Activated CD4-positive, alpha-beta T cell treated with anti-CD3 and anti-CD28 coated beads, Interleukin-2, Interleukin-6, amounts not matched to agents 100 ng/mL and 50 ng/mL, durations not matched to agents 16 hours and 8 hours (primary cell): Measurements from ENCODE around the gene TSSC4.

Experiments
- DNase-seq: peaks from one replicate; pipeline ENCODE4 v3.0.0-alpha.2; 2020

TSSC4 gene

DNA sequence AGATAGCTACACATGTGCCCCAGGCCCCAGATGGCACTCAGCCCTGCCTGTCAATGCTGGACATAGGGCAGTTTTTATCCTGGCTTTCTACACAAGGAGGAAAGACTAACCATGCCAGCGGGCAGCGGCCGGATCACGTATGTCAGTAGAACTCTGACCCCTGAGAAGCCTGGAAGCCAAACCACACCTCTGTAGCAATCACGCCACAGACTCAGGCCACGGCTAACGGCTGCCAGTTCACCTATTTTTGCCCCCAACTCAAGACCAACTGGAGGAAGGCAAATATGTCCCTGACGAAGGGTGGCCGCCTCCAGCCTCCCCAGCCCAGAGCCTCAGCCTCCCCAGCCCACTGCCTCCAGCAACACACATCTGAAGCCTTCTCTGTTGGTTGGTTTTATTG, 30.7 kb upstream of the TSSC4 start:
- DNase-seq: no peak

DNA sequence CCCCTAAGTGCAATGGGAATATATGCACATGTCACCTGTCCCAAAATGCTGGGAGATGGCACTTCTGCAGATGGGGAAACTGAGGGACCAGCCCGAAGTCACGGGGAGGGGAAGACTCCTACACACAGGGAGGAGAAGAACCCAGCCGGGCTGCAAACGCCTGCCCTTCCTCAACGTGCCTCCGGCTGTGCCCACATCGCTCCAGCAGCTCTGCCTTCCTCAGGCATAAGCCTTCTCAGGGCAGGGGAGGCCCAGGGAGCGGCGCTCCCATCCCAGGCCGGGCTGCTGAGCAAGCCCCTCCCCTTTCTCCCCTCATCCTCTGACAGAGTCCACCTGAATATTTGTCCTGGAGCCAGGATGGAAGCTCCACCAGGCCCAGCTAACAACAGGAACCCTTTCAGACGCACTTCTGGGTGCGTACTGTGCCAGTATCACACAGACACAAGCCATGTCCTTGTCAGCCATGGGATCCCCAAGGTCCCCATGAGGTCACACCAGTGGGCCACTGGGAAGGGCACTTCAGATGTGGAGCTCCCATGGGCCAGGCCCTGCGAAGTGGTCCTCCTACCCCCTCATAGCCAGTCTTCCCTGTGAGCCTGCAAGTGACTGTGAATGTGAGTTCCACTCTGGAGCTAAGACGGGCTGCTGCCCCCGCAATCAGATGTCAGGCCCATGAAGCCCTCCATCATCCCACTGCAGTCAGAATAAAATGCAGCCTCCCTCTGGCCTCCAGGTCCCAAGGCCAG, 25.9 kb upstream of the TSSC4 start:
- DNase-seq: no peak

DNA sequence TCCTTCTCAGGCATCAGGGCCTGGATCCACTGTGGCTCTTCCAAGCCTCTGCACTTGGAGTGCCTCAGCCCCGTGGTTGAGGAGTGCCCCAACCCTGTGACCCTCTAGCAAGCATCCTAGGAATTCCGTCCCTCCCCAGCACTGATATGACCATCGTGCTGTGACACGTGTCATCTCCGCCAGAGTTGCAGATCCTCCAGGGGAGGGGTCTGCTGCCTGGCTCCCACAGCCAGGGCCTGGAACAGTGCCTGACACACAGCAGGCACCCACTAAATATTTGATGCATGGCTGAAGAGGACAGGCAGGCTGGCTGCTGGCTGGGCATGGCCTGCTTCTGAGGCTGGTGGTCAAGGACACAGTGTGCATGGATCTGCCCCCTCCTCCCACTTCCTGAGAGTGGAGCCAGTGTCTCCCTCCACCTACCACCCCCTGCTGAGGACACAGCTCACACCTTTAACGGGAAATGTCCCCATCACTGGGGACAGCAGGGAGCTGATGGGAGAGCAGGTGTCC, 25.2 kb upstream of the TSSC4 start:
- DNase-seq: no peak

DNA sequence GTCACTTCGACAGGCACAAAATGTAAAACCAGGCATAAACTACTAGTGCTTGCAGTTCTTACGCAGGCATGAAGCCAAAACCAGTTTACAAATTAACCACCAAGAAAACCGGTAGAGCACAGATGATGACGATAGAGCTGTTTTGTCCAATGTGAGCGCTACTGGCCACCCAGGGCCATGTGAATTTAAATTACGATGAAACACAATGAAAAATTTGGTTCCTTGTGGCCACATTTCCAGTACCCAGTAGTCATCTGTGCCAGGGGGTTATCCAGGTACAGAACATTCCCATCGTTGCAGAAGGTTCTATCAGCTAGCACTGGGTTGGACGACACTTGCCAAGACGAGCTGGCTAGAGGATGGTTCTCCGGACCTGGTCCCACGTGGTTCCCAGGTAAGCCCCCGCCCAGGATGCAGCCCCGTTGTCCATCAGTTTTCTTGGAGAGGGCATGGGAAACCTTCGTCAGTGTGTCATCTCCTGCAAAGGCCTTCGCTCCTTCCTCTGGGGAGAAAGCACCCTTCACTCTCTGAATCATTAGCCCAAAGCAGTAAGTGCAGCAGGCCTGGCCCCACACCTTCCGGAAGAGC, 24.5 kb upstream of the TSSC4 start:
- DNase-seq: no peak

DNA sequence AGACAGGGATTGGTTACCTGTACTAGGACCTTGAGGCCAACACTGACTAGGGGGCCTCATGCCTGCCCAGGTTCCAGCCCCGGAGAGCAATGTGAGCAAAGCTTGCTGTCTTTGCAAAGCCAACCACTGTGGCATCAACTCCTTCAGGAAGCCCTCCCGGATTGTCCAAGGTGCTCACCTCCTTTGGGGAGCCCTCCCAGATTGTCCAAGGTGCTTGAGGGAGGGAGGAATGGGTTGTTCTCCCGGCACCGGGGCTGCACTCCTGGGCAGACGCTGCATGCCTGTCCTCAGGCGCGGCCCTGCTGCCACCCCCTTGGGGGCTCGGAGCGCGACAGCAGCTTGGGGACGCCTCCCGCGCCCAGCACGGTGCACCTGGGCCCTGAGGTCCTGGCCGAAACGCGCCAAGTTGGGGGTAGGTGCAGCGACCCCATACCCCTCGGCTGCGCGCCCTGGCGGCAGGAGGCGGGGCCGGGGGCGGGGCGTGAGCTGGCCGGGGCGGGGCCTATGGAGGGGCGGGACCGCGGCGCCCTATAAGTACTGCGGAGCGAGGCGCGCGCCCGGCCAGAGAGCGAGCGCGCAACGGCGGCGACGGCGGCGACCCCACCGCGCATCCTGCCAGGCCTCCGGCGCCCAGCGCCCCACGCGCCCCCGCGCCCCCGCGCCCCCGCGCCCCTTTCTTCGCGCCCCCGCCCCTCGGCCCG, 23.6 kb upstream of the TSSC4 start, which contains the start of gene CD81:
CD81 (plus strand) TSS at position 560 of the 701 bp plus-strand sequence. CDS start 240 bp downstream, outside the sequence.
- peak; percentile 71 for DNase-seq

DNA sequence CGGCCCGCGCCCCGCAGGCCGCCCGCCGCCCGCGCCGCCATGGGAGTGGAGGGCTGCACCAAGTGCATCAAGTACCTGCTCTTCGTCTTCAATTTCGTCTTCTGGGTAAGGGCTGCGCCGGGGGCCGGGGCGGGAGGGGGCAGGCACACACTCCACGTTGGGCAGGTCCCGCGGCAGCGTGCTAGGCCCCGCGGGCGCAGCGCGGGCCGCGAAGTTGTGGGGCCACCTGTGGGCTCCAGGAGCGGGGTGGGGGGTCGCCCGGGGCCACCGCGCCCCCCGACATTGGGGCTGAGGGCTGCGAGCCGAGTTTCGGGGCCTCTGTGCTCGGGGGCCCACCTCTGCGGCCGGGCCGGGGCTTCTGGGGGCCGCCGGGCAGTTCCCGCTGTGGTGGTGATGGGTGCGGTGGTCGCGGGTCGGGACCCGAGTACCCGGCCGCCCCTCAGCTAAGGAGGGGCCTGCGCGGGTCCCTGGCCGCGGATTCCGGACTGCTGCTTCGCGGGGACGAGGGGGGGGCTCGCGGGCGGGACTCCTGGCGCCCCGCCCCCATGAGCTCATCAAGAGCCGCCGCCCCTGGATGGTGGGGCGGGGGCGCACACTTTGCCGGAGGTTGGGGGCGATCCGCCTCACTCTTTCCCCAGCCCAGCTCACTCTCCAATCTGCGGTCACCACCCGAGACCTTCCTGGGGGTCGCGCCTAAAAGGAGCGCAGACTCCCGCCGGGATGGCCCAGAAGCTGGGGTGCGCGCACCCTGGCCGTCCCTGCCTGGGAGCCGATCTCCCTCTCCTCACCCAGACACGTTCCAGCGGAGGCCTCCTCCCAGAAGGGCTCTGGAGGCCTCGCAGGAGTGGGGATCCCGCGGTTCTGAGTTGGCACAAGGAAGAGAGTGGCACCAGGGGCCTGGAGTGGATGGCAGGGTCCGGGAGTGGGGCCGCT, 22.8 kb upstream of the TSSC4 start:
- DNase-seq: peak; percentile 51

DNA sequence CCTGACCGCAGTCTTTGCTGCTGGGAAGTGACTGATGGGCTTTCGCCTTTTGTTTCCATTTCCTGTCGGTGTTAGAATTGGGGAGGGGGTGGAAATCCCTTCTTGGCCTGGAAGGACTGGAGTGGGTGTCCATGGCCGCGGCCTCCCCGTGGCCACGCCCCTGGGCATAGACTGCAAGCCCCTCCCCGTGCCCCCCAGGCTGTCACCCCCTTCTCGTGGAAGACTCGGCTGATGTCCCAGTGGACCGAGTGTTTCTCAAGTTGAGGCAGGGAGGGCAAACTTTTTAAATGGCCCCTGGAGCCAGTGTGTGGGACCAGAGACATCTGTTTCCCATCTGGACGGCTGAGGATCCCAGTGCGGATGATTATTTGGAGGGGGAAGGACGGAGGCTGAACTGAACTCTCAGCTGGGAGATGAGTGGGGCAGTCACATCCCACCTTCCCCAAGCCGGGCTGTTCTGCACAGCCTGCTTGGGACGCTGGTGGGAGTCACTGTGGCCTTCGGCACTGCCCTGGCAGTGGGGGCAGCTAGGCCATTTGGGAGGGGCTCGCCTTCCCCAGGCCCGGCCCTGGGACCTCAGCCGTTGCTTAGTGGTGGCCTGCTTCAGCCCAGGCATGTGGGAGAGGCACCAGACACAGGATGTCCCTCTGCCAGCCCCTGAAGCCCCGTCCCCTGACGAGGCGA, 21.9 kb upstream of the TSSC4 start:
- DNase-seq: no peak

DNA sequence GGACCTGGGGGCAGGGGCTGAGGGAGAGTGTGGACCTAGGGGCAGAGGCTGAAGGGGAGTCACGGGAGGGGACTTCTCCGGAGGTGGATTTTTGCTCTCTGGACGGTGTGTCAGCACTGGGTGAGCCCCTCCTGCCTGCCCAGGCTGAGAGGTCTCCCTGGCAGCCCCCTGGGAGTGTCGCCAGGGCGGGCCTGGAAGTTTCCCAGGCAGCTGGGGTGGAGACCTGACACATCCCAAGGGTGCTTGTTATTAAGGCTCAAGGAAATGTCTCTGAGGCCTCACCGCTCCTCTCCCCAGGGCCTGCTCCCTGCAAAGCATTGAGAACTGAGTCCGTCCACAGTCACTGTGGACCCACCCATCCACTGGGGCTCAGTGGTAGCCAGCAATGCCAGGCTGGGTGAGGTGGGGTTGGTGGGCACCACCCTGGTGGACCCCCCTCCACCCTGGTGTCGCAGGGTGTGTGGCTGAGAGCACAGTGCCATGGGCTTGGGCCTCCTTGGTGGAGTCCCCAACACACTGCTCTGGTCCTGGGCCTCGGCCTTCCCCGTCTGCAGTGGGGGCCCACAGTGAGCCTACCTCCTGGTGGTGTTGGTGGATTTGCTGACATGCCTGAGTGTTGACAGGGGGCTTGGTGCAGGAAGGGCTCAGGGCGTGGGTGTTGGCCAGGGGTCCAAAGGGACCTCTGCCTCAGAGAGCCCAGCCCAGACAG, 20.9 kb upstream of the TSSC4 start:
- no peak for DNase-seq

DNA sequence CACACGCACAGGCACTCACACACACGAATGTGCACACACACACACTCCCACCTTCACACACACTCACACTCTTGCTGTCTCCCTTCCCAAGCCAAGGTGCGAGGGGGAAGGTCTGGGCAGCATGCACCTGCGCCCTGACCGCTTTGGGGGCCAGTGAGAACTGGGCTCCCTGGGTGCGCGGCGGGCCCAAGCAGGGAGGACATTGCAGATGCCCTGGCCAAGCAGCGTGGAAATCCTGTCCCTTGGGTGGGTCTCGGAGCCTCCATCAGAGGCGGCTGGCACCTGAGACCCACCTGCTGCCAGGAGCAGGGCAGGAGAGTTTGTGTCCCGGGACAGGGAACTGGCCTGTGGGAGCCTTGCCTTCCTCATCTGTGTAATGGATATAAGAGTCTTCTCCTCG, 20.2 kb upstream of the TSSC4 start:
- no peak for DNase-seq

DNA sequence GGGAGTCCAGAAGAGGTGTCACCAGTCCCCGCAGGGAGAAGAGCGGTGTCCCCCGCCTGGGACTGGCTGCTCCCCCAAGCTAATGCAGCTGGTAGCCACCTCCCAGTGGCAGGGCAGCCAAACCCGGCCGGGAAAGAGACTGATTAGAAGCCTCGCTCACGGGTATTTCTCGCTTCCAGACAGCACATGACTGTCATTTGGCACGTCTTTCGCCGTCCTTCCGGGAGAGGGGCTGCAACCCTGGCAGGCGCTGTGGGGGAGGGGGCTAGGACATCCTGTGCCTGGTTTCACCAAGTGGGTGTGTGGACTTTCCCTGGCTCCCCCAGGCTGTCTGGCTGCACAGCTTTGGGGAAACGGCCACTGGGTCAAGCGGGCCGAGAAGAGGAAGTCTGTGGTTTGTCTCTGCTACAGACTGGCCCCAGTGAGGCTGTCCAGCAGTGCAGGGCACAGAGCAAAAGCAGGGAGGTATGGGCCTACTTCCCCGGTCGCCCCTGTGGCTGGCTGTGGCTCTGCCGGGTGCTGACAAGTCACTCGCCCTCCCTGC, 19.7 kb upstream of the TSSC4 start:
- DNase-seq: no peak

DNA sequence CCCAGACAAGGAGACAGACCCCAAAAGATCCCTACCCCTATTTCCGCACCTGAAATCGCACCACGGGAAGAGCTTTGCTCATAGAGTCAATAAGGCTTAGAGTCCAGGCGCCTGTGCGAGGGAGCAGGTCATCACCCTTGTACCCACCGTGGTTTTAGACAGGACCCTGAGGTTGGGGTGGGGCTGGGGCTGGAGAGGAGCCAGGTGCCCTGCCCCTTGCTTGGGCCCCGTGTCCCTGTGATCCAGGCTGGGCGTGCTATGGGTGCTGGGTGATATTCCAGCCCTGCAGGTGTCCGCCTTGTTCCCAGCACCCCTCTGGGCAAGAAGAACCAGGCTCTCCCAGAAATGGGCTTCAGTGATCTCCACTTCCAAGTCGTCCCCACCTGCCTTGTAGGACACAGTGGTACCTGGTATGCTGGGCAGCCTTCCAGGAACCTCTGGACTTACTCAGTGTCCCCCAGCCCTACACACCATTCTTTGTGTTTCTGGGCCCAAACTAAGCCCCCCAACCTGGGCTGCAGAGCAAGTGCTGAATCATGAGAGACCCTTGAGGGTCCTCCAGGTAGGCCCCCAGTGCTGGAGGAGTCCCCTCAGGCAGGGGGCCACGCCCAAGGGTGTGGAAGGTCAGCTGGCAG, 18.9 kb upstream of the TSSC4 start:
- no peak for DNase-seq

DNA sequence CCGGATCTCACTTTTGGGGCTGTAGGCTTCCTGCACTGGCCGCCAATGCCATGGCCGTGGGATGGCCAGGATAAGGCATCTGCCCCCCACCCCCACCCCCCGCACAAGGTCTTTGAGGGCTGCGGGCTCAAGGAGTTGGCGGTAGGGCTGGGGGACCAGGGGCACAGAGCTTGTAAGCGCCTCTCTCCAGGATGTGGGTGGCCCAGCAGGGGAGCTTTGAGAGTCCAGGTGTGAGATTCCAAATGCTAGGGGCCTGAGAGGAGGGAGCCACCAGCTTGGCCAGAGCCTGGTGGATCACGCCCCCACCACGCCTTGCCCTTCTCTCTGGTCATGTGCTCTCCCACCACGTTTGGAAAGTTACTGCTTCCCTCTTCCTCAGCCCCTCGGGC, 18.4 kb upstream of the TSSC4 start:
- no peak for DNase-seq

DNA sequence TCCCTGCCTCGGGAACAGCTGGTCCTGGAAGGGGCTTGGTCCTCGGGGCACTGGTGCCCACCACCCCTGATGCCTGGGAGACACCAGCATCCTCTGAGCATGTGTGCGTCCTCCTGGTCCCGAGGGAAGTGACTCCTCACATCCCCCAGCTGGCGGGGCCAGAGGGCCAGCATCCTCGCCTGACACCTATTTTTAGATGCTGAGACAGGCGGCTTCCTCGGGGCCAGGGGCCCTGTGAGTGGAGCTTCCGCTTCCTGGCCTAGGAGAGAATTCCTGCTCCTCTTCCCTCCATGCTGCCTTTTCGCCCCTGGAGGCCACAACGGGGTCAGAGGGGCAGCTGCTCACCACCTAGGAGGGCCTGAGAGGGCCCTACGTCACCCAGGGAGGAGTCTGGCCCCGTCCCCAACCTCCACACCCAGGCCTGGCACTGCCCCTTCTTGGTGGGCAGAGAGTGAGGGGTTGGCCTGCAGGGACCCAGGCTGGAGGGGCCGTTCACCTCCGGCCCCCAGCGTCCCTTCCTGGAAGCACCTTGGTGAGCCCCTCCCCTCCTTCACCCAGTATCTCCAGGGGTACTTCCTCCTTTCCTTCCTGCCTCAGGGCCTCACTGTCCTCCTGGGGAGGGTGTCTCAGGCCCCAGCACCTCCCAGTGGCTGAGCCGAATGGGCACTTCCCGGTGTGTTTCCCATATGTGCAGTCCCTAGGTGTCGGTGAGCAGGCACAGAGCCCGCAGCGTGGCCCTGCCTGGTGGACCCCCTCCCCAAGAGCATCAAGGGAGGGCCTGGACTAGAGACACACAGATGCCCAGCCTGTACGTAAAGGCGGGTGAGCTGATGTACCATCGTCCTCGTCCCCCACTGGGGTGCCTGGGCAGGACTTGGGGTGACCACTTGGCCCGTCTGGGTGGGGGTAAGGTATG, 17.4 kb upstream of the TSSC4 start:
- DNase-seq: no peak

DNA sequence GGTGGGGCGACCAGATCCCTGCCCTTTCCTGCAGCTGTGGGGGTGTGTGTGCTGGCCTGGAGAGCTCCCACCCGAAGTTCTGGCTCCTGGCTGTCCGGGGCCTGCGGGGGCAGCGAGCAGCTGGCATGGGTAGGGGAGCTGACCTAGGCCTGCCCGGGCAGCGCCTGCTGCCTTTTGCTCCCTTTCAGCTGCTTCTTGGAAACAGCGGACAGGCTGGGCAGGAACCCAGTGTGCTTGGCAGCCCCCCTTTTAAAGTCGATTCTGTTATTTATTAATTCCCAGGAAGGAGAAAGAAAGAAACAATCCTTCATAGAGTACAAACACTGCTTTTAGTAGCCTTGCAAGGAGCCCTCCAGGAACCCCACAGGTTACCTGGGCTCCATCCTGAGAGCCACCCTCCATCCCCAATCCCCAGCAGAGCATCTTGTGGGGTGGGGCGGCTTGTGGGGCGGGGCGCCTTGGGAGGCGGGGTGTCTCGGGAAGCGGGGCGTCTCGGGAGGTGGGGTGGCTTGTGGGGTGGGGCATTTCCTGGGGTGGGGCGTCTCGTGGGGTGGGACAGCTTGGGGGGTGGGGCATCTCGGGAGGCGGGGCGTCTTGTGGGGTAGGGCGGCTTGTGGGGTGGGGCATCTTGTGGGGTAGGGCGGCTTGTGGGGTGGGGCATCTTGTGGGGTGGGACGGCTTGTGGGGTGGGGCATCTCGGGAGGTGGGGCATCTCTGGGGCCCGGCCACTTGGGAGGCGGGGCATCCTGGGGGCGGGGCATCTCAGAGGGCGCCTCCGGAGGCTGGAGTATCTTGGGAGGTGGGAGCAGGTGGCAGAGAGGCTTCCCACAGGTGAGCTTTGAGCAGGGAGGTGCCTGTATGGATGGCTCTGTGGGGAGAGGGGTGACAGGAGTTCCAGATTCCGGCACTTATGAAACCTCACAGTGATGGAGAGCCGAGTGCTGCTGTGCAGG, 16.4 kb upstream of the TSSC4 start:
- peak; percentile 54 for DNase-seq

DNA sequence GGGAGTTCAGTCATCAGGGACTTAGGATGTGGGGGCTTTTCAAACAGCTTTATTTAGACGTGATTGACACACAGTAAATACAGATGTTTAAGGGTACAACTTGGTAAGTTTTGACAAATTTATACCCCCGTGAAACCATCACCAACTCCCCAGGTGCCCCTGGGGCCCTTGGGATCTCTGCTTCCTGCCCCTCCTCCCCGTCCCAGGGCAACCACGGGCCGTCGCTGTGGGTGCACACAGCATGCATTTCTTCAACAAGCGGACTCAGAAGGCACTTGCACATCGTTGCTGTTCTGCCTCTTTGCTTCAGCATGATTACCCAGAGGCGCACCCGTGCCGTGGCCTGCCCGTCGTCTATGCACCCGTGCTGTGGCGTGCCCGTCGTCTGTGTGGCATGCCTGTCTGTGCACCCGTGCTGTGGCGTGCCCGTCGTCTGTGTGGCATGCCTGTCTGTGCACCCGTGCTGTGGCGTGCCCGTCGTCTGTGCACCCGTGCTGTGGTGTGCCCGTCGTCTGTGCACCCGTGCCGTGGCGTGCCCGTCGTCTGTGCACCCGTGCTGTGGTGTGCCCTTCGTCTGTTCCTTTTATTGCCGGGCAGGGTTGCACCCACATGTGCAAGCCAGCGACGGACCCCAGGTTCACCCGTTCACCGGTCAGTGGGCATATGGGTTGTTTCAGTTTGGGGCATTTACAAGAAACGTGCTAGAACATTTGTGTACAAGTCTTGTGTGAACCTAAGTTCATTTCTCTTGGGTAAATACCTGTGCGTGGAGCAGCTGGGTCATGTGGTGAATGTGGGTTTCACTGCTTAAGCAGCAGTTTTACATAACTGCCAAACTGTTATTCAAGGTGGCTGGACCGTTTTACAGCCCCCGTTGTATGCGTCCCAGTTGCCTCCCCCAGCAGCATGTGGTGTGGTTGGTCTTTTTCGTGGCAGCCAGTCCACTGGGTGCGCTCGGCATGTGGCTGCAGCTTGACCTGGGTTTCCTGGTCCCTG, 15.1 kb upstream of the TSSC4 start:
- no peak for DNase-seq

DNA sequence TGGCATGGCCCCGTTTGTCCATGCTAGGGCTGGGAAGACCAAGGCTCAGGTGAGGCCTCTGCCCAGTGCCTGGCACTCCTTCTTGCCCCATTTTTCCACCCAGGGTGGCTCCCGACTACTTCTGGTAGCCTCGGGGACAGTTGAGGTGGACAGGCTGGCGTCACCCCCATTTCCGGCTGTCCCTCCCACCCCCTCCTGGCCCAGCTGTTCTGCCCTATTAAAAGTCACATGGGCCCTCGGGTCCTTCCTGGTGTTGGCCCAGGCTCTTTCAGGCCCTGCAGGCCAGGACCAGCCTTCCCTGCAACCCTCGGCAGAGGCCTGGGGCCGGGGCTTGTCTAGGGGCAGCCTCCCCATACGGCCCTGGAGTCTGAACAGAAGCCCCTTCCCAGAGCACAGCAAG, 14.0 kb upstream of the TSSC4 start:
- no peak for DNase-seq
